K562 (cell line): ENCODE measurements around the gene GRK4. TPM values are rescaled to one million over a fixed set of nuclear protein-coding genes. Genes with fewer than 3 reads are reported as not detected.
A peak's percentile ranks its signal among the peaks of the same experiment; 100 is the strongest.

Experiments
- ATAC-seq: fragments of 200-7000 bp; cut with Tn5 transposase; 3 replicates; pipeline ENCODE4 v1.9.1; 2020; ENCODE audit warnings: moderate library complexity
- BruUV-seq: library from RNA; stranded (reverse); fragments of 400-500 nt; replicated peaks from 2 replicates; lab custom pipeline; 2021; lab: Mats Ljungman, UMichigan
- CTCF ChIA-PET: fragments of 300-600 bp; formaldehyde crosslinking; extraction: SDS; loops from one replicate; lab custom pipeline; 2021; ENCODE audit warnings: low intra/inter-chr PET ratio; lab: Yijun Ruan, JAX
- POLR2A ChIA-PET: fragments of 300-600, 350-650 bp; sonication (Branson Sonifier 250); formaldehyde crosslinking; extraction: SDS; loops from one replicate; lab custom pipeline; 2021; ENCODE audit warnings: antibody characterized with exemption, inconsistent platforms; lab: Yijun Ruan, JAX
- DNase-seq, 4 experiments: peaks; one replicate each; pipeline versions ENCODE4 v3.0.0 to v3.0.0-alpha.2; 2011 to 2018; ENCODE audit warnings: low spot score in 3 of 4, mixed read lengths in 3 of 4; ENCODE audit errors: extremely low read depth in 1 of 4
- FAIRE-seq: peaks from 2 replicates; lab custom pipeline; 2011; peaks lifted over from hg19 to GRCh38; lab: Jason Lieb, UNC
- H2AFZ ChIP-seq: 2 replicates; pipeline ENCODE4 v1.6.0; 2011; ENCODE audit warnings: low read depth, low read length, control low read depth, inconsistent platforms
- H3K27ac ChIP-seq: fragments of 200-600 bp; 3 replicates; pipeline ENCODE4 v1.8.0; 2011; ENCODE audit warnings: low read depth, mild to moderate bottlenecking, control low read depth, inconsistent platforms, low read length, moderate library complexity, mixed read lengths; ENCODE audit errors: extremely low read depth
- H3K27me3 ChIP-seq, 2 experiments: fragments of 300-600 bp in 1 of 2; 2 replicates in 1 of 2; 3 replicates in 1 of 2; pipeline versions ENCODE4 v1.6.0 to v1.8.0; 2011; ENCODE audit warnings: inconsistent platforms in 2 of 2, low read length in 2 of 2, mild to moderate bottlenecking in 1 of 2, mixed read lengths in 1 of 2, moderate library complexity in 1 of 2; ENCODE audit not compliant: control insufficient read depth in 2 of 2, insufficient read depth in 2 of 2
- H3K36me3 ChIP-seq: fragments of 300-600 bp; 3 replicates; pipeline ENCODE4 v1.8.0; 2011; ENCODE audit warnings: mild to moderate bottlenecking, low read length, inconsistent platforms; ENCODE audit not compliant: control insufficient read depth, insufficient read depth
- H3K4me1 ChIP-seq, 2 experiments: fragments of 200-600 bp in 1 of 2; replicated peaks in 1 of 2; 2 replicates in 1 of 2; 3 replicates in 1 of 2; pipeline versions ENCODE4 v1.5.1 to v1.8.0; 2011; ENCODE audit warnings: inconsistent platforms in 2 of 2, low read length in 2 of 2, mild to moderate bottlenecking in 1 of 2, mixed read lengths in 1 of 2, moderate library complexity in 1 of 2; ENCODE audit not compliant: control insufficient read depth in 2 of 2, insufficient read depth in 2 of 2
- H3K4me2 ChIP-seq: 2 replicates; pipeline ENCODE4 v1.6.1; 2011; ENCODE audit warnings: low read length, control low read depth, inconsistent platforms, mixed read lengths; ENCODE audit not compliant: insufficient read depth
- H3K4me3 ChIP-seq: fragments of 200-600 bp; sonication (generic), shearing (Covaris generic); 2 replicates; pipeline ENCODE4 v1.5.1; 2016; ENCODE audit warnings: control low read depth, inconsistent platforms
- H3K79me2 ChIP-seq: fragments of 200-600 bp; 3 replicates; pipeline ENCODE4 v1.8.0; 2011; ENCODE audit warnings: low read length, inconsistent platforms; ENCODE audit not compliant: control insufficient read depth, insufficient read depth
- H3K9ac ChIP-seq, 2 experiments: 2 replicates each; pipeline versions ENCODE4 v1.6.0 to v1.6.1; 2011; ENCODE audit warnings: low read depth in 2 of 2, low read length in 2 of 2, control low read depth in 1 of 2, inconsistent platforms in 1 of 2, mild to moderate bottlenecking in 1 of 2, mixed read lengths in 1 of 2; ENCODE audit not compliant: insufficient read depth in 1 of 2
- H3K9me1 ChIP-seq: one replicate; pipeline ENCODE4 v1.6.0; 2011; ENCODE audit warnings: inconsistent platforms, mild to moderate bottlenecking, low read length, moderate library complexity; ENCODE audit not compliant: control insufficient read depth, insufficient read depth
- H3K9me3 ChIP-seq: replicated peaks from 2 replicates; pipeline ENCODE4 v1.5.1; 2011; ENCODE audit warnings: low read depth, low read length, inconsistent platforms; ENCODE audit not compliant: control insufficient read depth, insufficient read depth
- H4K20me1 ChIP-seq: replicated peaks from 2 replicates; pipeline ENCODE4 v1.6.1; 2011; ENCODE audit warnings: low read length, inconsistent platforms, mixed read lengths; ENCODE audit not compliant: control insufficient read depth, insufficient read depth
- CEBPB ChIP-seq: fragments of 450-650 bp; IDR thresholded peaks from 2 replicates; pipeline ENCODE4 v1.6.1; 2016; ENCODE audit warnings: missing genetic modification characterization, missing compliant biosample characterization
- FIP1L1 ChIP-seq: fragments of 200-400 bp; formaldehyde crosslinking; IDR thresholded peaks from 2 replicates; pipeline ENCODE4 v1.6.1; 2018; ENCODE audit warnings: mild to moderate bottlenecking, low read depth, low read length; ENCODE audit not compliant: poor library complexity, severe bottlenecking
- MAFK ChIP-seq: IDR thresholded peaks from 2 replicates; pipeline ENCODE4 v1.6.1; 2011; ENCODE audit warnings: low read length, improper control_type of control experiment
- NFE2L1 ChIP-seq: fragments of 450-650 bp; IDR thresholded peaks from 2 replicates; pipeline ENCODE4 v1.6.1; 2016; ENCODE audit warnings: missing genetic modification characterization, low read depth, mild to moderate bottlenecking, missing compliant biosample characterization, moderate library complexity, borderline replicate concordance
- POLR2G ChIP-seq: fragments of 200-400 bp; formaldehyde crosslinking; IDR thresholded peaks from 2 replicates; pipeline ENCODE4 v1.6.1; 2017; ENCODE audit warnings: low read depth, mild to moderate bottlenecking, antibody characterized with exemption, low read length, moderate library complexity
- RAD21 ChIP-seq, 2 experiments: fragments of 250-450 bp in 1 of 2; fragments of 450-650 bp in 1 of 2; sonication (Bioruptor Pico) in 1 of 2; formaldehyde crosslinking in 1 of 2; IDR thresholded peaks in 1 of 2; conservative IDR thresholded peaks in 1 of 2; 2 replicates each; pipeline versions ENCODE4 v1.4.0 to v1.8.0; 2020 to 2022; ENCODE audit warnings: mild to moderate bottlenecking in 2 of 2, moderate library complexity in 1 of 2
- ZBTB7A ChIP-seq: IDR thresholded peaks from 2 replicates; pipeline ENCODE4 v1.6.1; 2011; ENCODE audit warnings: low read depth, mild to moderate bottlenecking, low read length, moderate library complexity, borderline replicate concordance; ENCODE audit not compliant: control insufficient read depth
- ZC3H11A ChIP-seq: IDR thresholded peaks from 2 replicates; pipeline ENCODE4 v1.6.1; 2012; ENCODE audit warnings: low read depth, low read length, improper control_type of control experiment
- ZNF175 ChIP-seq: fragments of 200-800 bp; sonication (Bioruptor generic); IDR thresholded peaks from 2 replicates; pipeline ENCODE4 v1.6.1; 2016; ENCODE audit warnings: low read depth, mild to moderate bottlenecking, missing genetic modification characterization, missing compliant biosample characterization
- ZNF224 ChIP-seq: sonication (generic); formaldehyde crosslinking; IDR thresholded peaks from 2 replicates; pipeline ENCODE4 v1.8.0; 2022; ENCODE audit warnings: mild to moderate bottlenecking, missing genetic modification reagents
- WGBS: fragments of 100-300 bp; shearing (Covaris generic); methylation state at CpG from one replicate; pipeline ENCODE4 v1.1.6; 2016; ENCODE audit warnings: low coverage, mixed read lengths; ENCODE audit not compliant: insufficient coverage; ENCODE audit errors: missing lambda C conversion rate; 5-methylcytosine and 5-hydroxymethylcytosine counted together
- in situ Hi-C: fragments of 300-500 bp; cut with MboI; formaldehyde crosslinking; loops from 4 replicates; pipeline ENCODE4 v1.15.0; 2018; ENCODE audit warnings: inconsistent platforms, mixed read lengths
- intact Hi-C: fragments of 100-400 bp; cut with micrococcal nuclease; formaldehyde crosslinking; loops from 2 replicates; pipeline ENCODE4 v1.14.2; 2022
- polyA plus RNA-seq, 8 experiments: library from polyadenylated mRNA; depleted of rRNA in 4 of 8; stranded (reverse) in 5 of 8; unstranded in 3 of 8; fragments of >200 nt; fragmentation: Nextera tagmentation in 2 of 8; fragmentation: Illumina TruSeq in 1 of 8; extraction: Ambion mirVana in 2 of 8; extraction: Trizol in 1 of 8; gene quantifications; 2 replicates each; pipeline versions ENCODE4 v1.2.1 to v1.2.3, GENCODE V29; 2011 to 2014; ENCODE audit warnings: inconsistent platforms in 1 of 8, missing spikeins in 1 of 8
- total RNA-seq, 7 experiments: library from RNA; depleted of rRNA in 6 of 7; stranded (reverse); fragments of >200 nt in 6 of 7; fragmentation: Illumina TruSeq in 2 of 7; extraction: Trizol in 2 of 7; gene quantifications; 2 replicates each; pipeline versions ENCODE4 v1.2.1 to v1.2.3, GENCODE V29; 2011 to 2021; ENCODE audit warnings: low replicate concordance in 1 of 7
- TF ChIP-seq, protein P1 (sequence below): sonication (generic); formaldehyde crosslinking; IDR thresholded peaks from 2 replicates; pipeline ENCODE4 v1.8.1; 2023; ENCODE audit warnings: mild to moderate bottlenecking, missing genetic modification reagents
- TF ChIP-seq, protein P2 (sequence below): sonication (generic); formaldehyde crosslinking; IDR thresholded peaks from 2 replicates; pipeline ENCODE4 v1.5.0; 2020; ENCODE audit warnings: missing genetic modification reagents
- TF ChIP-seq, protein P3 (sequence below): fragments of 450-650 bp; IDR thresholded peaks from 2 replicates; pipeline ENCODE4 v1.6.1; 2017; ENCODE audit warnings: mild to moderate bottlenecking, moderate library complexity

Gene GRK4
- total and polyA plus RNA-seq, 9 of the 15 experiments (the other 6 are each of a cell fraction or from before 2014, with no cell fraction given), result 1.1 to 4.8 (median 2.6) TPM

DNA sequence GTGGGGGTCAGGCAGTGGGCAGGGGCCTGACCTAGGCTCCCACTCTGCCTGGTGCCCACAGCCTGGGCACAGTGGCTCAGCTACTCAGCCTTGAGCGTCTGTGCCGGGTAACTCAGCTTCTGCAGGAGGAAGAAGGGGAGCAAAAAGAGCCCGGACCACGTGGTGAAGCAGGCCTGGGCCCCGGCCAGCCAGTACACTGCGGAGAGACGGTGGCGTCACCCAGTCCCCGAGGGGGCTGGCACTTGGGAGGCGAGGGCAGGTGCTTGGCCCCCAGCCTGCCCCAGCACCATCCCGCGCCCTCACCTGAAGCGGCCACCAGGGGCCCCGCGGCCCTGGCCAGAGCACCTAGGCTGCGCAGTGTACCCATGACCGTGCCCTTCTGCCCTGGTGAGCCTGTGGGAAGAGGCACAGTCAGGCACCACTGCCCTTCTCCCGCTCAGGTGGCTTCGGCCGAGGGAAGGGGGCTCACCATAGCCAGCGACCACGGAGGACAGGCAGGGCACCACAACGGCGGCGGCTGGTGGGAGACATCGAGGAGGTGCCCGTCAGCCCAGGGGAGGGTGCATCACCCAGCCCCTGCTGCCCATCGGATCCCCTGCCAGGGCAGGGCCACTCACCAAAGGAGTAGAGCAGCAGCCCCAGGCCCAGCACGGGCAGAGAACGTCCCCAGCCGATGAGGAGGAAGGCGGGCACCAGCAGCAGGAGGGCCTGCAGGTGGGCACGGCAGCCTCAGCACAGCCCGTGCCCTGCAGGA, 32.4 kb upstream of the GRK4 start (continued):
- TF ChIP-seq, protein P1, sequence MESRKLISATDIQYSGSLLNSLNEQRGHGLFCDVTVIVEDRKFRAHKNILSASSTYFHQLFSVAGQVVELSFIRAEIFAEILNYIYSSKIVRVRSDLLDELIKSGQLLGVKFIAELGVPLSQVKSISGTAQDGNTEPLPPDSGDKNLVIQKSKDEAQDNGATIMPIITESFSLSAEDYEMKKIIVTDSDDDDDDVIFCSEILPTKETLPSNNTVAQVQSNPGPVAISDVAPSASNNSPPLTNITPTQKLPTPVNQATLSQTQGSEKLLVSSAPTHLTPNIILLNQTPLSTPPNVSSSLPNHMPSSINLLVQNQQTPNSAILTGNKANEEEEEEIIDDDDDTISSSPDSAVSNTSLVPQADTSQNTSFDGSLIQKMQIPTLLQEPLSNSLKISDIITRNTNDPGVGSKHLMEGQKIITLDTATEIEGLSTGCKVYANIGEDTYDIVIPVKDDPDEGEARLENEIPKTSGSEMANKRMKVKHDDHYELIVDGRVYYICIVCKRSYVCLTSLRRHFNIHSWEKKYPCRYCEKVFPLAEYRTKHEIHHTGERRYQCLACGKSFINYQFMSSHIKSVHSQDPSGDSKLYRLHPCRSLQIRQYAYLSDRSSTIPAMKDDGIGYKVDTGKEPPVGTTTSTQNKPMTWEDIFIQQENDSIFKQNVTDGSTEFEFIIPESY (CRISPR knock-in tag), result peak; percentile 74; the same call in 1 of the 2 replicates
- TF ChIP-seq, protein P2, sequence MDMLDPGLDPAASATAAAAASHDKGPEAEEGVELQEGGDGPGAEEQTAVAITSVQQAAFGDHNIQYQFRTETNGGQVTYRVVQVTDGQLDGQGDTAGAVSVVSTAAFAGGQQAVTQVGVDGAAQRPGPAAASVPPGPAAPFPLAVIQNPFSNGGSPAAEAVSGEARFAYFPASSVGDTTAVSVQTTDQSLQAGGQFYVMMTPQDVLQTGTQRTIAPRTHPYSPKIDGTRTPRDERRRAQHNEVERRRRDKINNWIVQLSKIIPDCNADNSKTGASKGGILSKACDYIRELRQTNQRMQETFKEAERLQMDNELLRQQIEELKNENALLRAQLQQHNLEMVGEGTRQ (CRISPR knock-in tag), result no peak
- TF ChIP-seq POLR2G, result peak; percentile 70
- TF ChIP-seq, all 486 proteins: peak for 8

DNA sequence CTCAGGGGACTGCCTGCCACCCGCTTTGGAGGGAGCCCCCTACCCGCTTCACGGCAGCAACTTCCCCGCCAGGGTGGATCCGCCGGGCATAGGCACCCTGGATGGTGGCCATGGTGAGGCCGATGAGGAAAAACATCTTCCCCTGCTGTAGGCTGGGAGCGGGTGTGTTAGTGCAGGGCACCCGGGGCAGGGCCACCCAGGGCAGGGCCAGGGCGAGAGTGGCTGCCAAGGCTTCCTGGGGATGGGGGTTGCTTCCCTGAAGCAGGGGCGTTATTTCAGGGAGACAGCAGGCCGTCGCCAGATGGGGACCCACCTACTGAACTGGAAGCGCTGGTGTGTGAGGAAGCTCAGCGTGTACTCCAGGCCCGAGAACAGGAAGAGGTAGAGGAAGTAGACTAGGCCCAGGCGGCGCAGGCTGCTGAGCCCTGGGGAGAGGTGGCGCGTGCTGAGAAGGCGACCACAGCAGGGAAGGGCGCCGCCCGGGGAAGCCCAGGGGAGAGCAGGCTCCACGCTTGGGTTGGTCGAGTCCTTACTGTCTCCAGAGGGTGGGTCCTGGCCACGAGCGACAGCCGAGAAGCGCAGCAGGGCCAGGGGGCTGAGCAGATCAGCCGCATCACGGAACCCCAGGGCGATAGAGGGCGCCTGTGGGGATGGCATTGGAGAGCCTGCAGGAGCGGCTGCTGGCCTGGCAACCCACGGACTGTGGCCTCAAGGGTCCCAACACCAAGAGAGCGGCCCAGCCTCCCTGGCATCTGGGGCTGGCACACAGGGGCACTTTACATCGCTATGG, 31.7 kb upstream of the GRK4 start:
- H3K4me3 ChIP-seq, result no peak overlapping the region
- H2AFZ ChIP-seq, result no peak overlapping the region
- H3K9me3 ChIP-seq, result no peaks in the 10 kb centered on the region
- DNase-seq, result no peak
- in situ Hi-C loops, result no loop called here
- H3K9ac ChIP-seq, result peak overlapping the region in 1 of 2 experiments; percentile 26; a peak in 1 of 4 replicates
- intact Hi-C loops, result no loop called here
- no peak for FAIRE-seq
- H3K4me2 ChIP-seq, result no peak overlapping the region
- H4K20me1 ChIP-seq, result peaks cover 15% of the 10 kb centered on the region; the same call in 1 of the 2 replicates
- no peak for ATAC-seq
- no peaks in the 10 kb centered on the region for H3K9me1 ChIP-seq
- no peaks in the 10 kb centered on the region for H3K27me3 ChIP-seq
- BruUV-seq, result no TSS peak
- 93% methylated on average over 31 of the region's 38 CpGs for WGBS
- H3K4me1 ChIP-seq, result peaks cover 13 to 57% of the 10 kb centered on the region in 2 experiments; a peak in 4 of 5 replicates
- CTCF ChIA-PET, result no interaction called here
- H3K27ac ChIP-seq, result no peak overlapping the region
- POLR2A ChIA-PET, result no interaction called here
- peaks cover 63% of the 10 kb centered on the region; the same call in 2 of the 3 replicates for H3K36me3 ChIP-seq
- H3K79me2 ChIP-seq, result peaks cover 28% of the 10 kb centered on the region; the same call in 2 of the 3 replicates
- no peak for TF ChIP-seq ZNF175
- no peak for TF ChIP-seq ZBTB7A
- TF ChIP-seq, protein P3, sequence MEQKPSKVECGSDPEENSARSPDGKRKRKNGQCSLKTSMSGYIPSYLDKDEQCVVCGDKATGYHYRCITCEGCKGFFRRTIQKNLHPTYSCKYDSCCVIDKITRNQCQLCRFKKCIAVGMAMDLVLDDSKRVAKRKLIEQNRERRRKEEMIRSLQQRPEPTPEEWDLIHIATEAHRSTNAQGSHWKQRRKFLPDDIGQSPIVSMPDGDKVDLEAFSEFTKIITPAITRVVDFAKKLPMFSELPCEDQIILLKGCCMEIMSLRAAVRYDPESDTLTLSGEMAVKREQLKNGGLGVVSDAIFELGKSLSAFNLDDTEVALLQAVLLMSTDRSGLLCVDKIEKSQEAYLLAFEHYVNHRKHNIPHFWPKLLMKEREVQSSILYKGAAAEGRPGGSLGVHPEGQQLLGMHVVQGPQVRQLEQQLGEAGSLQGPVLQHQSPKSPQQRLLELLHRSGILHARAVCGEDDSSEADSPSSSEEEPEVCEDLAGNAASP, result no peak
- no peak for TF ChIP-seq ZC3H11A
- no peak for TF ChIP-seq NFE2L1 (tag)
- TF ChIP-seq MAFK, result no peak
- peak; percentile 67 for TF ChIP-seq POLR2G
- TF ChIP-seq RAD21 (CRISPR knock-in tag; conservative IDR thresholded peaks at IDR 0.05 in 1 of 2, IDR thresholded peaks at IDR 0.05 in 1 of 2), result no peak
- TF ChIP-seq ZNF224, result no peak
- TF ChIP-seq FIP1L1, result peak; percentile 8
- TF ChIP-seq CEBPB (tag), result no peak
